K562 (cell line): ENCODE results near the gene PEX3. TPM values are rescaled to one million over a fixed set of nuclear protein-coding genes. Genes with fewer than 3 reads are reported as not detected.

Source experiments
- ATAC-seq: fragments of 200-7000 bp; cut with Tn5 transposase; 3 replicates; pipeline ENCODE4 v1.9.1; 2020; ENCODE audit warnings: moderate library complexity
- BruUV-seq: library from RNA; stranded (reverse); fragments of 400-500 nt; replicated peaks from 2 replicates; lab custom pipeline; 2021; lab: Mats Ljungman, UMichigan
- CTCF ChIA-PET: fragments of 300-600 bp; formaldehyde crosslinking; extraction: SDS; loops from one replicate; lab custom pipeline; 2021; ENCODE audit warnings: low intra/inter-chr PET ratio; lab: Yijun Ruan, JAX
- POLR2A ChIA-PET: fragments of 300-600, 350-650 bp; sonication (Branson Sonifier 250); formaldehyde crosslinking; extraction: SDS; loops from one replicate; lab custom pipeline; 2021; ENCODE audit warnings: antibody characterized with exemption, inconsistent platforms; lab: Yijun Ruan, JAX
- DNase-seq, 4 experiments: peaks; one replicate each; pipeline versions ENCODE4 v3.0.0 to v3.0.0-alpha.2; 2011 to 2018; ENCODE audit warnings: low spot score in 3 of 4, mixed read lengths in 3 of 4; ENCODE audit errors: extremely low read depth in 1 of 4
- FAIRE-seq: peaks from 2 replicates; lab custom pipeline; 2011; peaks lifted over from hg19 to GRCh38; lab: Jason Lieb, UNC
- H2AFZ ChIP-seq: 2 replicates; pipeline ENCODE4 v1.6.0; 2011; ENCODE audit warnings: low read depth, low read length, control low read depth, inconsistent platforms
- H3K27ac ChIP-seq: fragments of 200-600 bp; 3 replicates; pipeline ENCODE4 v1.8.0; 2011; ENCODE audit warnings: low read depth, mild to moderate bottlenecking, control low read depth, inconsistent platforms, low read length, moderate library complexity, mixed read lengths; ENCODE audit errors: extremely low read depth
- H3K27me3 ChIP-seq, 2 experiments: fragments of 300-600 bp in 1 of 2; 2 replicates in 1 of 2; 3 replicates in 1 of 2; pipeline versions ENCODE4 v1.6.0 to v1.8.0; 2011; ENCODE audit warnings: inconsistent platforms in 2 of 2, low read length in 2 of 2, mild to moderate bottlenecking in 1 of 2, mixed read lengths in 1 of 2, moderate library complexity in 1 of 2; ENCODE audit not compliant: control insufficient read depth in 2 of 2, insufficient read depth in 2 of 2
- H3K36me3 ChIP-seq: fragments of 300-600 bp; 3 replicates; pipeline ENCODE4 v1.8.0; 2011; ENCODE audit warnings: mild to moderate bottlenecking, low read length, inconsistent platforms; ENCODE audit not compliant: control insufficient read depth, insufficient read depth
- H3K4me1 ChIP-seq, 2 experiments: fragments of 200-600 bp in 1 of 2; replicated peaks in 1 of 2; 2 replicates in 1 of 2; 3 replicates in 1 of 2; pipeline versions ENCODE4 v1.5.1 to v1.8.0; 2011; ENCODE audit warnings: inconsistent platforms in 2 of 2, low read length in 2 of 2, mild to moderate bottlenecking in 1 of 2, mixed read lengths in 1 of 2, moderate library complexity in 1 of 2; ENCODE audit not compliant: control insufficient read depth in 2 of 2, insufficient read depth in 2 of 2
- H3K4me2 ChIP-seq: 2 replicates; pipeline ENCODE4 v1.6.1; 2011; ENCODE audit warnings: low read length, control low read depth, inconsistent platforms, mixed read lengths; ENCODE audit not compliant: insufficient read depth
- H3K4me3 ChIP-seq: fragments of 200-600 bp; sonication (generic), shearing (Covaris generic); 2 replicates; pipeline ENCODE4 v1.5.1; 2016; ENCODE audit warnings: control low read depth, inconsistent platforms
- H3K79me2 ChIP-seq: fragments of 200-600 bp; 3 replicates; pipeline ENCODE4 v1.8.0; 2011; ENCODE audit warnings: low read length, inconsistent platforms; ENCODE audit not compliant: control insufficient read depth, insufficient read depth
- H3K9ac ChIP-seq, 2 experiments: 2 replicates each; pipeline versions ENCODE4 v1.6.0 to v1.6.1; 2011; ENCODE audit warnings: low read depth in 2 of 2, low read length in 2 of 2, control low read depth in 1 of 2, inconsistent platforms in 1 of 2, mild to moderate bottlenecking in 1 of 2, mixed read lengths in 1 of 2; ENCODE audit not compliant: insufficient read depth in 1 of 2
- H3K9me1 ChIP-seq: one replicate; pipeline ENCODE4 v1.6.0; 2011; ENCODE audit warnings: inconsistent platforms, mild to moderate bottlenecking, low read length, moderate library complexity; ENCODE audit not compliant: control insufficient read depth, insufficient read depth
- H3K9me3 ChIP-seq: replicated peaks from 2 replicates; pipeline ENCODE4 v1.5.1; 2011; ENCODE audit warnings: low read depth, low read length, inconsistent platforms; ENCODE audit not compliant: control insufficient read depth, insufficient read depth
- H4K20me1 ChIP-seq: replicated peaks from 2 replicates; pipeline ENCODE4 v1.6.1; 2011; ENCODE audit warnings: low read length, inconsistent platforms, mixed read lengths; ENCODE audit not compliant: control insufficient read depth, insufficient read depth
- BCLAF1 ChIP-seq, 2 experiments: fragments of 450-650 bp in 1 of 2; IDR thresholded peaks; 2 replicates each; pipeline ENCODE4 v1.6.1; 2011 to 2017; ENCODE audit warnings: low read depth in 2 of 2, antibody characterized with exemption in 1 of 2, borderline replicate concordance in 1 of 2, low read length in 1 of 2, mild to moderate bottlenecking in 1 of 2, mixed read lengths in 1 of 2; ENCODE audit not compliant: control insufficient read depth in 1 of 2
- BRD9 ChIP-seq: fragments of 450-650 bp; IDR thresholded peaks from 2 replicates; pipeline ENCODE4 v1.6.1; 2018; ENCODE audit warnings: low read depth; ENCODE audit not compliant: partially characterized antibody
- CEBPG ChIP-seq, 3 experiments: fragments of 200-800 bp in 1 of 3; sonication (Bioruptor generic) in 1 of 3; sonication (generic) in 1 of 3; formaldehyde crosslinking in 1 of 3; IDR thresholded peaks in 2 of 3; conservative IDR thresholded peaks in 1 of 3; 2 replicates each; pipeline versions ENCODE4 v1.6.1 to v1.8.0; 2016 to 2022; ENCODE audit warnings: missing compliant biosample characterization in 2 of 3, missing genetic modification characterization in 2 of 3, mild to moderate bottlenecking in 1 of 3, missing genetic modification reagents in 1 of 3
- EZH2 ChIP-seq: IDR thresholded peaks from 2 replicates; pipeline ENCODE4 v1.6.1; 2012; ENCODE audit warnings: low read depth, mild to moderate bottlenecking, inconsistent platforms, low read length, borderline replicate concordance
- WGBS: fragments of 100-300 bp; shearing (Covaris generic); methylation state at CpG from one replicate; pipeline ENCODE4 v1.1.6; 2016; ENCODE audit warnings: low coverage, mixed read lengths; ENCODE audit not compliant: insufficient coverage; ENCODE audit errors: missing lambda C conversion rate; 5-methylcytosine and 5-hydroxymethylcytosine counted together
- in situ Hi-C: fragments of 300-500 bp; cut with MboI; formaldehyde crosslinking; loops from 4 replicates; pipeline ENCODE4 v1.15.0; 2018; ENCODE audit warnings: inconsistent platforms, mixed read lengths
- intact Hi-C: fragments of 100-400 bp; cut with micrococcal nuclease; formaldehyde crosslinking; loops from 2 replicates; pipeline ENCODE4 v1.14.2; 2022
- polyA plus RNA-seq, 8 experiments: library from polyadenylated mRNA; depleted of rRNA in 4 of 8; stranded (reverse) in 5 of 8; unstranded in 3 of 8; fragments of >200 nt; fragmentation: Nextera tagmentation in 2 of 8; fragmentation: Illumina TruSeq in 1 of 8; extraction: Ambion mirVana in 2 of 8; extraction: Trizol in 1 of 8; gene quantifications; 2 replicates each; pipeline versions ENCODE4 v1.2.1 to v1.2.3, GENCODE V29; 2011 to 2014; ENCODE audit warnings: inconsistent platforms in 1 of 8, missing spikeins in 1 of 8
- total RNA-seq, 7 experiments: library from RNA; depleted of rRNA in 6 of 7; stranded (reverse); fragments of >200 nt in 6 of 7; fragmentation: Illumina TruSeq in 2 of 7; extraction: Trizol in 2 of 7; gene quantifications; 2 replicates each; pipeline versions ENCODE4 v1.2.1 to v1.2.3, GENCODE V29; 2011 to 2021; ENCODE audit warnings: low replicate concordance in 1 of 7

PEX3 gene
- total and polyA plus RNA-seq, 9 of the 15 experiments (the other 6 are each of a cell fraction or from before 2014, with no cell fraction given), result 17.3 to 69.6 (median 32.7) TPM

- Histone ChIP-seq H3K9ac (no peak overlapping the region), H3K36me3 (peaks cover 68% of the 10 kb centered on the region), H2AFZ (no peak overlapping the region), H3K4me2 (no peak overlapping the region), H3K4me3 (no peak overlapping the region), H4K20me1 (no peaks in the 10 kb centered on the region), H3K9me1 (no peaks in the 10 kb centered on the region), H3K79me2 (no peaks in the 10 kb centered on the region), H3K4me1 (no peaks in the 10 kb centered on the region), H3K27me3 (no peaks in the 10 kb centered on the region), H3K9me3 (no peaks in the 10 kb centered on the region), H3K27ac (no peak overlapping the region)
- ChIA-PET CTCF (interaction anchor here (0.5 to 1.9 kb wide), 5 partner anchors 15 to 951 kb away, joined by 3 to 10 read pairs (median 4); no protein-coding TSS in a partner anchor), POLR2A (interaction anchor here (0.6 to 1.2 kb wide), 3 partner anchors 30 to 506 kb away, joined by 3 to 4 read pairs (median 3); no protein-coding TSS in a partner anchor)
- 88% methylated on average over 2 of the region's 2 CpGs for WGBS
- ATAC-seq (no peak), DNase-seq (no peak), FAIRE-seq (no peak)
- in situ Hi-C loops, result loop anchor here (10.0 kb wide), 1 partner anchor 951 kb away; no protein-coding TSS in a partner anchor
- no TSS peak for BruUV-seq
- no peak for TF ChIP-seq BCLAF1 (IDR thresholded peaks at IDR 0.05; ENCODE audit: borderline replicate concordance in 1 of 2, control insufficient read depth in 1 of 2, low read depth in 2 of 2, low read length in 1 of 2)
- TF ChIP-seq BRD9, result no peak
- no peak for TF ChIP-seq EZH2
- no peak for TF ChIP-seq CEBPG (CRISPR knock-in tag; IDR thresholded peaks at IDR 0.05)
- no peak for TF ChIP-seq CEBPG (tag; conservative IDR thresholded peaks at IDR 0.05 in 1 of 2, IDR thresholded peaks at IDR 0.05 in 1 of 2)
- intact Hi-C loops, result loop anchor here (10.0 kb wide), 1 partner anchor 951 kb away; no protein-coding TSS in a partner anchor
These were observed 24.6 kb upstream of the PEX3 start for GRCh38 chr6:143426026-143426425.
